Measurements from ENCODE around the gene FOCAD. TPM values are rescaled to one million over a fixed set of nuclear protein-coding genes. Genes with fewer than 3 reads are reported as not detected.
"Not testable (repeated sequence)": the region's sequence is repeated elsewhere in the genome, so short reads cannot be mapped to it uniquely, and the experiment has no call there.

FOCAD gene
- polyA plus RNA-seq, 10 donors = 14.8 to 21.1 (median 17.6) TPM

GRCh38 chr9:20950707-20951106 lies 266.6 kb downstream of the FOCAD start:
- DNase-seq = no peak

GRCh38 chr9:20962536-20963225 lies 278.6 kb downstream of the FOCAD start:
- peak; percentile 58 to 86 (median 69) for DNase-seq

GRCh38 chr9:20972684-20973083 lies 288.6 kb downstream of the FOCAD start:
- no peak for DNase-seq

- not testable (repeated sequence) for DNase-seq
Measured at GRCh38 chr9:20973246-20973947, 289.3 kb downstream of the FOCAD start.

- not testable (repeated sequence) for DNase-seq
Measured at GRCh38 chr9:20974191-20974938, 290.3 kb downstream of the FOCAD start.

- DNase-seq = no peak
Measured at GRCh38 chr9:20978249-20978648, 294.2 kb downstream of the FOCAD start.

- DNase-seq = peak; percentile 38 to 55 (median 47)
Measured at GRCh38 chr9:20980832-20981455, 296.9 kb downstream of the FOCAD start.

GRCh38 chr9:20981486-20981885 lies 297.4 kb downstream of the FOCAD start:
- peak in 2 of 3 donors; percentile 40 to 60 for DNase-seq

- DNase-seq = peak in 1 of 3 donors; percentile 32
Measured at GRCh38 chr9:20984506-20984905, 300.4 kb downstream of the FOCAD start.

GRCh38 chr9:20985851-20986600 lies 302.0 kb downstream of the FOCAD start:
- DNase-seq = no peak

GRCh38 chr9:20987521-20987920 lies 303.5 kb downstream of the FOCAD start:
- no peak for DNase-seq

- no peak for DNase-seq
Measured at GRCh38 chr9:20988061-20988460, 304.0 kb downstream of the FOCAD start.

- no peak for DNase-seq
Measured at GRCh38 chr9:20988671-20989315, 304.7 kb downstream of the FOCAD start.

- peak in 1 of 3 donors; percentile 13 for DNase-seq
Measured at GRCh38 chr9:20989923-20990341, 305.9 kb downstream of the FOCAD start.

GRCh38 chr9:20990867-20991266 lies 306.8 kb downstream of the FOCAD start:
- DNase-seq = peak in 1 of 3 donors; percentile 37

- DNase-seq = no peak
Measured at GRCh38 chr9:20994486-20994885, 310.4 kb downstream of the FOCAD start.

- DNase-seq = no peak
Measured at GRCh38 chr9:20995616-20996015, 311.6 kb downstream of the FOCAD start.

GRCh38 chr9:20996809-20997208 lies 312.8 kb downstream of the FOCAD start:
- no peak for DNase-seq

GRCh38 chr9:20997503-20998076 lies 313.5 kb downstream of the FOCAD start:
- no peak for DNase-seq

- no peak for DNase-seq
Measured at GRCh38 chr9:21001581-21001980, 317.5 kb downstream of the FOCAD start.
